GM12878 (cell line): ENCODE results near the gene ARHGAP5. TPM values are rescaled to one million over a fixed set of nuclear protein-coding genes. Genes with fewer than 3 reads are reported as not detected.

Experiments
- ATAC-seq: fragments of 200-7000 bp; cut with Tn5 transposase; 3 replicates; pipeline ENCODE4 v1.9.1; 2020; ENCODE audit warnings: mild to moderate bottlenecking, moderate library complexity
- BruUV-seq: library from RNA; stranded (reverse); fragments of 400-500 nt; replicated peaks from 2 replicates; lab custom pipeline; 2021; lab: Mats Ljungman, UMichigan
- CTCF ChIA-PET: fragments of 300-600 bp; sonication (Branson Sonifier 250); formaldehyde crosslinking; extraction: SDS; loops from one replicate; lab custom pipeline; 2021; ENCODE audit warnings: inconsistent platforms; lab: Yijun Ruan, JAX
- POLR2A ChIA-PET: fragments of 350-600 bp; formaldehyde crosslinking; extraction: SDS; loops from one replicate; lab custom pipeline; 2021; ENCODE audit warnings: inconsistent platforms; lab: Charles Lee
- RAD21 ChIA-PET: fragments of 300-600 bp; sonication (Branson Sonifier 250); formaldehyde crosslinking; loops from one replicate; lab custom pipeline; 2023; ENCODE audit warnings: antibody characterized with exemption; ENCODE audit not compliant: unreplicated experiment; lab: Charles Lee
- SMC1A ChIA-PET: fragments of 300-600 bp; sonication (Branson Sonifier 250); formaldehyde crosslinking; loops from one replicate; lab custom pipeline; 2023; ENCODE audit not compliant: unreplicated experiment, uncharacterized antibody; lab: Charles Lee
- DNase-seq: peaks from one replicate; pipeline ENCODE4 v3.0.0-alpha.2; 2011; ENCODE audit warnings: low read depth, low spot score
- FAIRE-seq: peaks from 3 replicates; lab custom pipeline; 2011; peaks lifted over from hg19 to GRCh38; lab: Jason Lieb, UNC
- H2AFZ ChIP-seq: 2 replicates; pipeline ENCODE4 v1.6.0; 2011; ENCODE audit warnings: low read depth, low read length, control low read depth; ENCODE audit not compliant: control insufficient read depth
- H3K27ac ChIP-seq: 2 replicates; pipeline ENCODE4 v1.5.1; 2011; ENCODE audit warnings: control low read depth; ENCODE audit not compliant: control insufficient read depth, insufficient read depth
- H3K27me3 ChIP-seq, 2 experiments: replicated peaks in 1 of 2; 2 replicates each; pipeline versions ENCODE4 v1.6.0 to v1.6.1; 2011; ENCODE audit warnings: low read length in 1 of 2; ENCODE audit not compliant: control insufficient read depth in 2 of 2, insufficient read depth in 2 of 2
- H3K36me3 ChIP-seq, 2 experiments: 2 replicates each; pipeline ENCODE4 v1.5.1; 2011; ENCODE audit warnings: low read length in 1 of 2; ENCODE audit not compliant: control insufficient read depth in 2 of 2, insufficient read depth in 2 of 2
- H3K4me1 ChIP-seq: 2 replicates; pipeline ENCODE4 v1.6.1; 2011; ENCODE audit warnings: mild to moderate bottlenecking, low read length, moderate library complexity, mixed read lengths; ENCODE audit not compliant: control insufficient read depth, insufficient read depth
- H3K4me2 ChIP-seq: 2 replicates; pipeline ENCODE4 v1.6.0; 2011; ENCODE audit warnings: control low read depth; ENCODE audit not compliant: control insufficient read depth, insufficient read depth
- H3K4me3 ChIP-seq: fragments of 200-600 bp; sonication (generic); 2 replicates; pipeline ENCODE4 v1.5.1; 2016
- H3K79me2 ChIP-seq: 2 replicates; pipeline ENCODE4 v1.6.0; 2011; ENCODE audit warnings: low read length; ENCODE audit not compliant: control insufficient read depth, insufficient read depth
- H3K9ac ChIP-seq: 2 replicates; pipeline ENCODE4 v1.8.0; 2011; ENCODE audit warnings: low read length, control low read depth, mixed read lengths; ENCODE audit not compliant: control insufficient read depth, insufficient read depth
- H3K9me3 ChIP-seq: replicated peaks from 3 replicates; pipeline ENCODE4 v1.5.1; 2011; ENCODE audit warnings: mild to moderate bottlenecking, low read length; ENCODE audit not compliant: control insufficient read depth, insufficient read depth
- H4K20me1 ChIP-seq: 2 replicates; pipeline ENCODE4 v1.6.0; 2011; ENCODE audit not compliant: control insufficient read depth, insufficient read depth
- DPF2 ChIP-seq: fragments of 450-650 bp; IDR thresholded peaks from 2 replicates; pipeline ENCODE4 v1.6.1; 2017; ENCODE audit warnings: mild to moderate bottlenecking
- ESRRA ChIP-seq: IDR thresholded peaks from 2 replicates; pipeline ENCODE4 v1.6.1; 2012; ENCODE audit warnings: mild to moderate bottlenecking, low read length, improper control_type of control experiment
- IKZF1 ChIP-seq: fragments of 450-650 bp; conservative IDR thresholded peaks from 2 replicates; pipeline ENCODE4 v1.6.1; 2017; ENCODE audit warnings: antibody characterized with exemption, mild to moderate bottlenecking
- MTA2 ChIP-seq: fragments of 450-650 bp; IDR thresholded peaks from 2 replicates; pipeline ENCODE4 v1.6.1; 2016; ENCODE audit warnings: low read depth, mild to moderate bottlenecking, moderate library complexity
- MXI1 ChIP-seq: fragments of 150-350 bp; IDR thresholded peaks from 2 replicates; pipeline ENCODE4 v1.6.1; 2011; ENCODE audit warnings: low read depth, mild to moderate bottlenecking, inconsistent platforms, low read length, improper control_type of control experiment
- SPI1 ChIP-seq: IDR thresholded peaks from 2 replicates; pipeline ENCODE4 v1.6.1; 2011; ENCODE audit warnings: low read depth, mild to moderate bottlenecking, low read length, moderate library complexity, borderline replicate concordance; ENCODE audit not compliant: insufficient read depth
- TARDBP ChIP-seq: IDR thresholded peaks from 2 replicates; pipeline ENCODE4 v1.6.1; 2016; ENCODE audit warnings: borderline replicate concordance
- WGBS: methylation state at CpG from one replicate; pipeline ENCODE4 v1.1.6; 2016; ENCODE audit warnings: low lambda C conversion rate; ENCODE audit not compliant: insufficient replicate concordance, insufficient coverage; ENCODE audit errors: missing lambda C conversion rate; 5-methylcytosine and 5-hydroxymethylcytosine counted together
- in situ Hi-C: fragments of 300-500 bp; cut with MboI; formaldehyde crosslinking; loops from 9 replicates; pipeline ENCODE4 v1.14.3; 2018; ENCODE audit warnings: mixed read lengths
- intact Hi-C: fragments of 100-400 bp; cut with micrococcal nuclease; formaldehyde crosslinking; loops from one replicate; pipeline ENCODE4 v1.14.2; 2022; ENCODE audit not compliant: unreplicated experiment
- polyA plus RNA-seq, 11 experiments: library from polyadenylated mRNA; depleted of rRNA in 4 of 11; unstranded in 6 of 11; stranded (reverse) in 5 of 11; fragments of >200 nt; fragmentation: Nextera tagmentation in 4 of 11; fragmentation: Illumina TruSeq in 1 of 11; extraction: Ambion mirVana in 4 of 11; extraction: Trizol in 1 of 11; gene quantifications; 1 replicate in 1 of 11; 2 replicates in 10 of 11; pipeline versions ENCODE4 v1.2.1 to v1.2.3, GENCODE V29; 2011 to 2016; ENCODE audit warnings: inconsistent platforms in 2 of 11, missing spikeins in 2 of 11, low read depth in 1 of 11
- total RNA-seq, 4 experiments: library from RNA; depleted of rRNA in 3 of 4; stranded (reverse); fragments of >200 nt in 3 of 4; fragmentation: Illumina TruSeq in 1 of 4; extraction: Trizol in 1 of 4; gene quantifications; 2 replicates each; pipeline versions ENCODE4 v1.2.1 to v1.2.3, GENCODE V29; 2013 to 2021
- TF ChIP-seq, protein P1 (sequence below): fragments of 450-650 bp; IDR thresholded peaks from 2 replicates; pipeline ENCODE4 v1.6.1; 2018; ENCODE audit warnings: borderline replicate concordance, mild to moderate bottlenecking; ENCODE audit not compliant: partially characterized antibody

Gene ARHGAP5
- total and polyA plus RNA-seq, 10 of the 15 experiments (the other 5 are each of a cell fraction or from before 2014, with no cell fraction given) = 0.91 to 19.6 (median 7.2) TPM

DNA sequence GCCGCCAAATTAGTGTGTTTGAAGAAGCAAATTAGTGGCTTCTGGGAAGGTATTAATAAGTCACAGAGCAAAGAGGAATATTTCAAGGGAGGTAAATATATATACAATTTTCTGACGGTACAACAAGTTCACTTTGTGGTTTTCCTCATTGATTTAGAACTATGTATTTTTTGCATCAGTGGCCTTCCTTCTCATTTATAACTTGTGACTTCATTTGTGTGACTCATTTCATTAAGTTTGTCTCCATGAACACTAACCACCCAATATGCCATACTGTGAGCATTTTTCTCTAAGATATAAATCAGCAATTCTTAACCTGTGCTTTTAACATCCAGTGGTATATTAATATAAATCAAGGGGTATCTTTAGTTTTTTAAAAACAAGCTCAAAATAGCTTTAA is 29.3 kb upstream of the ARHGAP5 start (continued):
- no peak for TF ChIP-seq ESRRA

DNA sequence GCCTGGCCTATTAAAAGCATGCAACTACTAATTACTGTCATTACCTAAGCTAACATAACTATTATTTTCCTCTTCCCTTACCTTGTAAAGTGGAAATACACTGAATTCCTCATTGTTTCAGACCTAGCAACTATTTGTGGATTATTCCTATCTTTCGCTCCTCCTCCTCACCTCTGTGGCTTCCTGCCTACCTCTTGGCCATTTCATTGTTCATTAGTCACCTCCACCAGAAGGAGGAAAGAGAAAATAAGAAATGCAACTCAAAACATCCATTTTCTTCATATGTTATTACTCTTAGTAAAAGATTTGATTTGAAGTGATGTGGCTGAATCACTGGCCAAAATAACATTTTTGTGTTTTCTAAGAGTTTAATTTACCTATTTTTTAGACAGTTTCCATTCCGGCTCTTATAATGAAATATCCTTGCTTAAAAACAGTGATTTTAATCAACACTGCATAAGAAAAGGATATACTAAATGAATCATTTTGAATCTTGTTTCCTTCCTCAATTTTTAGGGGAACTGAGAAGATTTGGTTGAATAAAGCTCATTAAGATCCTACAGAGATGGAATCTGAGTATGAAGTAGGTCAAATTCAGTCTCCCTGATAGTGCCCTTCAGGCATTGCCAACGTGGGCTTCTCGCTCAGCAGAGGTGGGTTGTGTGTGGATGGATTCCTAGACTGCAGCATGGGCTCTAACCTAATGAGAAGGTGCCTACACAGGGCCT is 27.6 kb upstream of the ARHGAP5 start:
- H3K27me3 ChIP-seq = no peaks in the 10 kb centered on the region
- H3K9ac ChIP-seq = no peak overlapping the region
- ChIA-PET RAD21 (no interaction called here), SMC1A (no interaction called here), POLR2A (no interaction called here), CTCF (no interaction called here)
- in situ Hi-C loops (no loop called here), intact Hi-C loops (no loop called here)
- no peaks in the 10 kb centered on the region; the same call in 2 of the 3 replicates for H3K9me3 ChIP-seq
- no peak for DNase-seq
- H3K4me1 ChIP-seq = no peaks in the 10 kb centered on the region
- WGBS = 15% methylated on average over 4 of the region's 4 CpGs
- FAIRE-seq = no peak
- no peak overlapping the region for H2AFZ ChIP-seq
- TF ChIP-seq, protein P1, sequence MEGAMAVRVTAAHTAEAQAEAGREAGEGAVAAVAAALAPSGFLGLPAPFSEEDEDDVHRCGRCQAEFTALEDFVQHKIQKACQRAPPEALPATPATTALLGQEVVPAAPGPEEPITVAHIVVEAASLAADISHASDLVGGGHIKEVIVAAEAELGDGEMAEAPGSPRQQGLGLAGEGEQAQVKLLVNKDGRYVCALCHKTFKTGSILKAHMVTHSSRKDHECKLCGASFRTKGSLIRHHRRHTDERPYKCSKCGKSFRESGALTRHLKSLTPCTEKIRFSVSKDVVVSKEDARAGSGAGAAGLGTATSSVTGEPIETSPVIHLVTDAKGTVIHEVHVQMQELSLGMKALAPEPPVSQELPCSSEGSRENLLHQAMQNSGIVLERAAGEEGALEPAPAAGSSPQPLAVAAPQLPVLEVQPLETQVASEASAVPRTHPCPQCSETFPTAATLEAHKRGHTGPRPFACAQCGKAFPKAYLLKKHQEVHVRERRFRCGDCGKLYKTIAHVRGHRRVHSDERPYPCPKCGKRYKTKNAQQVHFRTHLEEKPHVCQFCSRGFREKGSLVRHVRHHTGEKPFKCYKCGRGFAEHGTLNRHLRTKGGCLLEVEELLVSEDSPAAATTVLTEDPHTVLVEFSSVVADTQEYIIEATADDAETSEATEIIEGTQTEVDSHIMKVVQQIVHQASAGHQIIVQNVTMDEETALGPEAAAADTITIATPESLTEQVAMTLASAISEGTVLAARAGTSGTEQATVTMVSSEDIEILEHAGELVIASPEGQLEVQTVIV = no peak
- TF ChIP-seq IKZF1 (0 out of 2 replicates have a peak, but pooled peaks have one; percentile 13), MXI1 (no peak), TARDBP (no peak), SPI1 (peak; percentile 69; the same call in 1 of the 2 replicates), MTA2 (peak; percentile 52; the same call in 1 of the 2 replicates), DPF2 (0 out of 2 replicates have a peak, but pooled peaks have one; percentile 45)
- no TSS peak for BruUV-seq
- no peaks in the 10 kb centered on the region for H3K36me3 ChIP-seq
- ATAC-seq = peak; percentile 59
- H3K4me2 ChIP-seq = no peak overlapping the region
- H3K27ac ChIP-seq = no peak overlapping the region
- no peak overlapping the region for H3K4me3 ChIP-seq
- no peaks in the 10 kb centered on the region for H4K20me1 ChIP-seq
- no peaks in the 10 kb centered on the region for H3K79me2 ChIP-seq
